Measurements from ENCODE around the gene ANO9.

ANO9 gene

GRCh38 chr11:446891-447290 is 5.1 kb upstream of the ANO9 start:
- DNase-seq (ENCODE audit: low read depth): no peak
- no peak overlapping the region for H3K4me3 ChIP-seq (ENCODE audit: control insufficient read depth, low read depth, low read length)
- no peak for TF ChIP-seq CTCF (conservative IDR thresholded peaks at IDR 0.05; ENCODE audit: control insufficient read depth, insufficient read depth, low read depth, low read length)

DNA sequence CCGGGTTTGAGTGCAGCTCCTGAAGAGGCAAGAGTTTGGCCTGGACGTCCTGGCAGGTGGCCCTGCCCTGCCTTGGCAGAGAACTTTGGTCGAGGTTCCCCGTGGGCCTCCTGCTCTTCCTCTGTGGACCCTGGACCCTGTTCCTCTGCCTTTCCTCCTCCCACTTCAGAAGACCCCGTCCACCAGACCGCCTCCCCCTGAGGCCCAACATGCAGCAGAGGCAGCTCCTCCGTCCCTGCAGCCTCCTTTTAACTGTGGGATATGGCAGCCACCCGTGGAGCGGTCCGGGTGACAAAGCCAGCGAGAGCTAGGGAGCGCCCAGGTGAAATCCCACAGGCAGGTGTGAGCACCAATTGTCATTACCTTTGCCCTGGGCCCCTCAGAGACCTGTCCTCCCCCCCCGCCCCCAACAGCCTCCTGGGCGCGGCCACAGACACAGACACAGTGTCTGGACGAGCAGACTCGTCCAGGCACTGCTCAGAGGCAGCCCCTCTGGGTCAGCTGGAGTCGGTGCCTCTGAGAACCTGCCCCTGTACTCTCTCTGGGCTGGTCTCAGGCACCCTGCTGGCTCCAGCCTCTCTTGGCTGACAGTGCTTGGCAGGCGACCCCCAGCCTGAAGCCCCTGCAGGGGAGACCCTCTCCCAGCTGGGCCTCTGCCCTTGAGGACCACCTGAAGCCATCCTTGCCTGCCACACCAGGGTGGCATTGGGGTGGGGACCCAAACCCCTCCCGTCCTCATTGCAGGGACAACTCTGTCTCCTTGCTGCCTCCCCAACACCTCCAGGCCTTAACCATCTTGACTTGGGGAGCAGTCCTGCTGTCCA is 4.2 kb upstream of the ANO9 start:
- DNase-seq (ENCODE audit: low read depth): no peak
- H3K4me3 ChIP-seq (ENCODE audit: control insufficient read depth, low read depth, low read length): no peak overlapping the region

GRCh38 chr11:444396-445144 is 2.8 kb upstream of the ANO9 start:
- no peak overlapping the region for H3K4me3 ChIP-seq (ENCODE audit: control insufficient read depth, low read depth, low read length)
- peak; percentile 33 for DNase-seq (ENCODE audit: low read depth)
- TF ChIP-seq CTCF (conservative IDR thresholded peaks at IDR 0.05; ENCODE audit: control insufficient read depth, insufficient read depth, low read depth, low read length): no peak

More for the DNA sequence above, 4.2 kb upstream of the ANO9 start:
- no peak for TF ChIP-seq CTCF (conservative IDR thresholded peaks at IDR 0.05; ENCODE audit: control insufficient read depth, insufficient read depth, low read depth, low read length)

DNA sequence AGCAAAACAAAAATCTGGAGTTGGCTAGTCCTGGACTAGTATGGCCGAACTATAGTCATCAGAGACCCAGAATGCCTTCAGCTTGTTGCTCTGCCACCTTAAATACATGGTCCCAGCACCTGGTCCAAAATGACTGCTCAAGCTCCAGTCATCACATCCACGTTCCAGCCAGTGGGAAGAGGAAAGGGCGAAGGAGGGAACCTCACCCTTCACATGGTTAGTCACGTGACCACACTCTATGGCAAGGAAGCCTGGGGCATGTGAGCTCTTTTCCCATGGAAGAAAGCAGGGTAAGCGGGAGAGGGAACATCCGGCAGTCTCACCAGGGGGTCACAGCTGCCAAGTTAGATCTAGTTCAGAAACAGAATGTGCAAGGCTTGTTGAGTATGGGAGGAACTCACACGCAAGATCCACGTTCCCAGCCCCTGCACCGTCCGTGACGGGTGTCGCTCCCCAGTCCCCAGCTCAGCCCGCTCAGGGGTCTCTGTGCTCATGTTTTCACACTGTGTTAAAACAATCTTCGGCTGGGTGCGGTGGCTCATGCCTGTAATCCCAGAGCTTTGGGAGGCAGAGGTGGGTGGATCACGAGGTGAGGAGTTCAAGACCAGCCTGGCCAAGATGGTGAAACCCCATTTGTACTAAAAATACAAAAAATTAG is 1.9 kb upstream of the ANO9 start:
- DNase-seq (ENCODE audit: low read depth): peak; percentile 65
- H3K4me3 ChIP-seq (ENCODE audit: control insufficient read depth, low read depth, low read length): no peak overlapping the region
- no peak for TF ChIP-seq CTCF (conservative IDR thresholded peaks at IDR 0.05; ENCODE audit: control insufficient read depth, insufficient read depth, low read depth, low read length)

DNA sequence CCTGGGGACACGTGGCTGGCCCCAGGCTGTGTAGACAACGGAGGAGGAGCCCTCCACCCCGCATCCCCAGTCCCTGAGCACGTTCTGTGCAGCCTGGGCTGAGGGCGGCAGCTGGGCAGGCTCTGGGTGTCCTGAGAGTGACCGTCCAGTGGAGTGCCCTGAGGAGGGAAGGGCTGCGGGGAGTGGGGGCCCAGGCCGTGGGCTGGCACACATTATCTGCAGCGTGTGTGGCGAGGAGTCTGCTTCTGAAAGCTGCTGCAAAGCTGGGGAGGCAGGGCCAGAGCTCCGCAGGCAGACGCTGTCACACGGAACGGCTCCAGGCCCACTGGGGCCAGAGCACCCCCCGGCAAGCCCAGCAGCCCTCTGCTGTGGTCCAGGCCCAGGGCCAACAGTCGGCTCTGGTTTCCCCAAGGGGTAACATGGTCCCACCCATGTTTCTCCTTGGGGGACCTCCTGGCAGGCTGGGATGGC is 835 bp upstream of the ANO9 start:
- DNase-seq (ENCODE audit: low read depth): no peak
- no peak for TF ChIP-seq CTCF (conservative IDR thresholded peaks at IDR 0.05; ENCODE audit: control insufficient read depth, insufficient read depth, low read depth, low read length)

DNA sequence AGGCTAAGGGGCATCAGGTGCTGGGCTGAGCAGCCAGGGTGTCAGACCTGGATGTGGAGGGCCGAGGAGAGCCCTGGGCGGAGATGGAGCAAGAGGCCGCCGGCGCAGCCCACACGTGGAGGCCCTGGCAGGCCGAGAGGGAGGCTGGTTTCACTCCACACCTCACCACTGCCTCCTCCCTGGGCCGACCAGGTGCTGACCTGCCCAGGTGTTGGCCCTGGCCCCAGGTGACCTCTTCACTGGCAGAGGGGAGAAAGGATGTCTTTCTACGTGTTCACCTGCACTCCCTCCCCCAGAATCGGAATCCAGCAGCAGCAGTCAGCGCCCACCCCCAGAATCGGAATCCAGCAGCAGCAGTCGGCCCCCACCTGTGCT is 781 bp downstream of the ANO9 start:
- no peak for TF ChIP-seq CTCF (conservative IDR thresholded peaks at IDR 0.05; ENCODE audit: control insufficient read depth, insufficient read depth, low read depth, low read length)
- DNase-seq (ENCODE audit: low read depth): no peak
- H3K4me3 ChIP-seq (ENCODE audit: control insufficient read depth, low read depth, low read length): no peak overlapping the region

More for the DNA sequence above, 835 bp upstream of the ANO9 start:
- no peak overlapping the region for H3K4me3 ChIP-seq (ENCODE audit: control insufficient read depth, low read depth, low read length)

All from fibroblast of mammary gland (primary cell).